IMR-90 (cell line): Measurements from ENCODE around the gene GOLGA6L2. TPM values are rescaled to one million over a fixed set of nuclear protein-coding genes. Genes with fewer than 3 reads are reported as not detected.
"Not testable (repeated sequence)": the region's sequence is repeated elsewhere in the genome, so short reads cannot be mapped to it uniquely, and the experiment has no call there.

Source experiments
- ATAC-seq: fragments of 200-7000 bp; cut with Tn5 transposase; 2 replicates; pipeline ENCODE4 v1.9.1; 2020; ENCODE audit warnings: low read depth, mild to moderate bottlenecking, moderate library complexity
- BruUV-seq: library from RNA; stranded (reverse); fragments of 400-500 nt; replicated peaks from 2 replicates; lab custom pipeline; 2021; lab: Mats Ljungman, UMichigan
- CTCF ChIA-PET: fragments of 300-600 bp; formaldehyde crosslinking; extraction: SDS; loops from one replicate; lab custom pipeline; 2021; ENCODE audit warnings: antibody characterized with exemption; lab: Yijun Ruan, JAX
- POLR2A ChIA-PET: fragments of 300-600 bp; sonication (Branson Sonifier 250); formaldehyde crosslinking; loops from one replicate; lab custom pipeline; 2022; ENCODE audit warnings: antibody characterized with exemption; ENCODE audit not compliant: unreplicated experiment; lab: Charles Lee
- DNase-seq: peaks from one replicate; pipeline ENCODE4 v3.0.0; 2013
- H2AFZ ChIP-seq: replicated peaks from 2 replicates; pipeline ENCODE3; 2013; ENCODE audit warnings: low read length, mild to moderate bottlenecking; ENCODE audit not compliant: poor library complexity
- H2AK5ac ChIP-seq: 2 replicates; pipeline ENCODE4 v1.6.1; 2013; ENCODE audit warnings: low read depth, low read length, inconsistent platforms
- H2AK9ac ChIP-seq: replicated peaks from 2 replicates; pipeline ENCODE3; 2013; ENCODE audit warnings: mild to moderate bottlenecking, low read depth, low read length, moderate library complexity; ENCODE audit not compliant: poor library complexity
- H2BK120ac ChIP-seq: 2 replicates; pipeline ENCODE4 v1.6.1; 2013; ENCODE audit warnings: low read depth, low read length, inconsistent platforms
- H2BK15ac ChIP-seq: 3 replicates; pipeline ENCODE4 v1.6.1; 2013; ENCODE audit warnings: low read depth, low read length, inconsistent platforms
- H2BK20ac ChIP-seq: 2 replicates; pipeline ENCODE4 v1.6.1; 2013; ENCODE audit warnings: low read depth, mild to moderate bottlenecking, inconsistent platforms, low read length, moderate library complexity
- H2BK5ac ChIP-seq: 2 replicates; pipeline ENCODE4 v1.6.1; 2013; ENCODE audit warnings: mild to moderate bottlenecking, low read depth, low read length, inconsistent platforms; ENCODE audit not compliant: poor library complexity, severe bottlenecking
- H3K14ac ChIP-seq: replicated peaks from 2 replicates; pipeline ENCODE4 v1.6.1; 2013; ENCODE audit warnings: low read depth, low read length, inconsistent platforms
- H3K18ac ChIP-seq: 2 replicates; pipeline ENCODE4 v1.6.1; 2013; ENCODE audit warnings: low read depth, low read length, control low read depth
- H3K23ac ChIP-seq: 2 replicates; pipeline ENCODE4 v1.6.1; 2013; ENCODE audit warnings: low read depth, low read length, inconsistent platforms
- H3K27ac ChIP-seq: 2 replicates; pipeline ENCODE4 v1.5.1; 2013; ENCODE audit warnings: mild to moderate bottlenecking, control low read depth, low read length; ENCODE audit not compliant: insufficient read depth
- H3K27me3 ChIP-seq: 2 replicates; pipeline ENCODE4 v1.6.1; 2013; ENCODE audit warnings: low read length; ENCODE audit not compliant: control insufficient read depth, insufficient read depth
- H3K36me3 ChIP-seq: 2 replicates; pipeline ENCODE4 v1.6.1; 2013; ENCODE audit warnings: low read length, mixed read lengths; ENCODE audit not compliant: control insufficient read depth, insufficient read depth
- H3K4ac ChIP-seq: 2 replicates; pipeline ENCODE4 v1.6.1; 2013; ENCODE audit warnings: low read depth, low read length, inconsistent platforms
- H3K4me1 ChIP-seq: 2 replicates; pipeline ENCODE4 v1.6.1; 2013; ENCODE audit warnings: low read length, mixed read lengths; ENCODE audit not compliant: control insufficient read depth, insufficient read depth
- H3K4me2 ChIP-seq: 2 replicates; pipeline ENCODE4 v1.6.1; 2013; ENCODE audit warnings: low read depth, mild to moderate bottlenecking, control low read depth, low read length, moderate library complexity
- H3K4me3 ChIP-seq: 2 replicates; pipeline ENCODE4 v1.5.1; 2013; ENCODE audit warnings: low read depth, mild to moderate bottlenecking, control low read depth, low read length, moderate library complexity; ENCODE audit not compliant: insufficient read depth
- H3K56ac ChIP-seq: 2 replicates; pipeline ENCODE4 v1.6.1; 2013; ENCODE audit warnings: low read length, inconsistent platforms; ENCODE audit not compliant: insufficient read depth; ENCODE audit errors: extremely low read depth
- H3K79me1 ChIP-seq, 2 experiments: 2 replicates each; pipeline ENCODE4 v1.6.1; 2013; ENCODE audit warnings: low read length in 2 of 2, inconsistent platforms in 1 of 2, low read depth in 1 of 2
- H3K9ac ChIP-seq: 2 replicates; pipeline ENCODE4 v1.6.1; 2013; ENCODE audit warnings: low read depth, low read length, control low read depth
- H3K9me1 ChIP-seq: 2 replicates; pipeline ENCODE4 v1.6.1; 2013; ENCODE audit warnings: low read length, inconsistent platforms; ENCODE audit not compliant: insufficient read depth
- H3K9me3 ChIP-seq: 2 replicates; pipeline ENCODE4 v1.6.1; 2013; ENCODE audit warnings: low read length; ENCODE audit not compliant: control insufficient read depth, insufficient read depth
- H4K20me1 ChIP-seq: 2 replicates; pipeline ENCODE4 v1.6.1; 2013; ENCODE audit warnings: low read length, inconsistent platforms; ENCODE audit not compliant: insufficient read depth
- H4K5ac ChIP-seq: 2 replicates; pipeline ENCODE4 v1.6.1; 2013; ENCODE audit warnings: mild to moderate bottlenecking, low read depth, low read length, control low read depth
- H4K8ac ChIP-seq, 2 experiments: 2 replicates each; pipeline ENCODE4 v1.6.1; 2013; ENCODE audit warnings: low read depth in 2 of 2, low read length in 2 of 2, control low read depth in 1 of 2, inconsistent platforms in 1 of 2
- H4K91ac ChIP-seq: 2 replicates; pipeline ENCODE4 v1.6.1; 2013; ENCODE audit warnings: low read depth, low read length, inconsistent platforms; ENCODE audit not compliant: insufficient read depth
- WGBS, 2 experiments: methylation state at CpG; one replicate each; pipeline versions ENCODE4 v1.1.5 to v1.1.7; 2013; ENCODE audit warnings: missing lambda C conversion rate in 2 of 2; ENCODE audit not compliant: insufficient read length in 1 of 2; ENCODE audit errors: extremely low coverage in 2 of 2; 5-methylcytosine and 5-hydroxymethylcytosine counted together
- dilution Hi-C: fragments of 300-500 bp; cut with HindIII; formaldehyde crosslinking; loops from one replicate; pipeline ENCODE4 v1.14.3; 2018; ENCODE audit warnings: low sequenced_read_pairs; ENCODE audit not compliant: unreplicated experiment
- in situ Hi-C: fragments of 300-500 bp; cut with MboI; formaldehyde crosslinking; loops from 3 replicates; pipeline ENCODE4 v1.14.3; 2019; ENCODE audit warnings: low sequenced_read_pairs, inconsistent platforms, mixed read lengths
- intact Hi-C: fragments of 100-400 bp; cut with micrococcal nuclease; formaldehyde crosslinking; loops from 2 replicates; pipeline ENCODE4 v1.10.0; 2022
- polyA plus RNA-seq, 3 experiments: library from polyadenylated mRNA; depleted of rRNA; stranded (reverse); fragments of >200 nt; gene quantifications; 2 replicates each; pipeline ENCODE4 v1.2.3, GENCODE V29; 2012; ENCODE audit warnings: low replicate concordance in 1 of 3
- total RNA-seq: library from RNA; depleted of rRNA; stranded (reverse); fragments of >200 nt; gene quantifications from 2 replicates; pipeline ENCODE4 v1.2.3, GENCODE V29; 2012

GOLGA6L2 gene
- total and polyA plus RNA-seq, 2 of the 4 experiments (the other 2 are of a cell fraction), result not detected

DNA sequence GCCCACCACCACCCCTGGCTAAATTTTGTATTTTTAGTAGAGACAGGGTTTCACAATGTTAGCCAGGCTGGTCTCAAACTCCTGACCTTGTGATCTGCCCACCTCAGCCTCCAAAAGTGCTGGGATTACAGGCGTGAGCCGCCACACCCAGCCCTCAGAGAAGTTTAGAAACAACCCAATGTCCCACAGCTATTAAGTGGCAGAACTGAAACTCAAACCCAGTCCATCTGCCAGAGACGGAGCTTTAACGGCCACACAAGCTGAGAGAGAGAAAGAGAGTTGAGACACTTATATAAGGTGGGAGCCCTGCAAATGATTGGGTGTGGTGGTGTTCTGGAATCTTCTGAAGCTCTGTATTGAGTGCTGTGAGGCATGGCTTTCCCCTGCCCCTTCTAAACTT is 48.7 kb downstream of the GOLGA6L2 start:
- H2BK15ac ChIP-seq, H3K9me1 ChIP-seq, H2BK120ac ChIP-seq, H4K20me1 ChIP-seq, H3K4me1 ChIP-seq, H4K91ac ChIP-seq, CTCF ChIA-PET, H3K18ac ChIP-seq, H2BK5ac ChIP-seq, H3K4me3 ChIP-seq, POLR2A ChIA-PET, H3K27ac ChIP-seq, intact Hi-C loops, BruUV-seq, H3K56ac ChIP-seq, H2AK5ac ChIP-seq, H3K23ac ChIP-seq, H3K36me3 ChIP-seq, H2BK20ac ChIP-seq, H4K5ac ChIP-seq, H3K4ac ChIP-seq, H2AFZ ChIP-seq, H3K9ac ChIP-seq, H3K14ac ChIP-seq, in situ Hi-C loops, H2AK9ac ChIP-seq, dilution Hi-C loops, ATAC-seq, H4K8ac ChIP-seq, H3K4me2 ChIP-seq, H3K79me1 ChIP-seq, H3K27me3 ChIP-seq, DNase-seq: not testable (repeated sequence)
- no CpG with 5 or more reads among the region's 4 CpGs for WGBS, 2 experiments
- peaks cover 13% of the 10 kb centered on the region for H3K9me3 ChIP-seq
